PC-3 (cell line): ENCODE data around the gene TRUB1. TPM values are rescaled to one million over a fixed set of nuclear protein-coding genes. Genes with fewer than 3 reads are reported as not detected.

ENCODE experiments used
- ATAC-seq: fragments of 200-7000 bp; cut with Tn5 transposase; 2 replicates; pipeline ENCODE4 v1.9.1; 2020; ENCODE audit warnings: mild to moderate bottlenecking, moderate library complexity
- BruUV-seq: library from RNA; stranded (reverse); fragments of 400-500 nt; replicated peaks from 2 replicates; lab custom pipeline; 2021; lab: Mats Ljungman, UMichigan
- CTCF ChIA-PET: fragments of 300-600 bp; sonication (Branson Sonifier 250); formaldehyde crosslinking; loops from one replicate; lab custom pipeline; 2022; ENCODE audit warnings: antibody characterized with exemption; lab: Charles Lee
- POLR2A ChIA-PET: fragments of 300-600 bp; sonication (Branson Sonifier 250); formaldehyde crosslinking; loops from one replicate; lab custom pipeline; 2022; ENCODE audit warnings: antibody characterized with exemption; ENCODE audit not compliant: unreplicated experiment; lab: Charles Lee
- DNase-seq: peaks from one replicate; pipeline ENCODE4 v3.0.0-alpha.2; 2015
- H2AFZ ChIP-seq: fragments of 300-600 bp; sonication (generic); 2 replicates; pipeline ENCODE4 v1.6.0; 2016; ENCODE audit warnings: antibody characterized with exemption, low read length
- H3F3A ChIP-seq: fragments of 300-600 bp; sonication (generic); one replicate; pipeline ENCODE4 v1.6.0; 2017; ENCODE audit warnings: antibody characterized with exemption, low read length, control low read depth, mild to moderate bottlenecking; ENCODE audit not compliant: unreplicated experiment
- H3K27ac ChIP-seq: fragments of 300-600 bp; sonication (generic); 2 replicates; pipeline ENCODE4 v1.5.1; 2016; ENCODE audit warnings: mild to moderate bottlenecking, low read length
- H3K27me3 ChIP-seq: fragments of 300-600 bp; sonication (generic); 2 replicates; pipeline ENCODE4 v1.6.1; 2016; ENCODE audit warnings: low read length, mixed read lengths
- H3K36me3 ChIP-seq: fragments of 300-600 bp; sonication (generic); 2 replicates; pipeline ENCODE4 v1.6.1; 2016; ENCODE audit warnings: low read depth, mixed run types, low read length, mixed read lengths
- H3K4me1 ChIP-seq: fragments of 300-600 bp; sonication (generic); 2 replicates; pipeline ENCODE4 v1.5.1; 2016; ENCODE audit warnings: low read length; ENCODE audit not compliant: insufficient read depth
- H3K4me2 ChIP-seq: fragments of 300-600 bp; sonication (generic); 2 replicates; pipeline ENCODE4 v1.6.0; 2016; ENCODE audit warnings: low read length
- H3K4me3 ChIP-seq: fragments of 300-600 bp; sonication (generic); 2 replicates; pipeline ENCODE4 v1.5.1; 2016; ENCODE audit warnings: mild to moderate bottlenecking, low read length, mixed read lengths
- H3K79me2 ChIP-seq: fragments of 300-600 bp; sonication (generic); 2 replicates; pipeline ENCODE4 v1.6.1; 2017; ENCODE audit warnings: low read length, mixed read lengths
- H3K9ac ChIP-seq: fragments of 300-600 bp; sonication (generic); 2 replicates; pipeline ENCODE4 v1.6.0; 2016; ENCODE audit warnings: mild to moderate bottlenecking, low read length
- H3K9me2 ChIP-seq: fragments of 300-600 bp; sonication (generic); replicated peaks from 2 replicates; pipeline ENCODE4 v1.6.1; 2016; ENCODE audit warnings: mixed run types, low read length, mixed read lengths
- H3K9me3 ChIP-seq: fragments of 300-600 bp; sonication (generic); 2 replicates; pipeline ENCODE4 v1.6.1; 2016; ENCODE audit warnings: low read length, mixed read lengths
- H4K20me1 ChIP-seq: fragments of 300-600 bp; sonication (generic); 2 replicates; pipeline ENCODE4 v1.6.1; 2016; ENCODE audit warnings: low read length, mixed read lengths
- CTCF ChIP-seq: fragments of 300-600 bp; sonication (generic); conservative IDR thresholded peaks from 2 replicates; pipeline ENCODE4 v1.5.1; 2017; ENCODE audit warnings: antibody characterized with exemption, low read depth, mild to moderate bottlenecking, low read length
- EZH2 ChIP-seq: fragments of 300-600 bp; sonication (generic); IDR thresholded peaks from one replicate; pipeline ENCODE4 v1.6.1; 2017; ENCODE audit warnings: antibody characterized with exemption, mild to moderate bottlenecking, low read length; ENCODE audit not compliant: unreplicated experiment
- EZH2phosphoT487 ChIP-seq: fragments of 300-600 bp; sonication (generic); IDR thresholded peaks from 2 replicates; pipeline ENCODE4 v1.6.1; 2018; ENCODE audit warnings: mild to moderate bottlenecking, antibody characterized with exemption, low read length, borderline replicate concordance
- intact Hi-C: fragments of 100-400 bp; cut with micrococcal nuclease; formaldehyde crosslinking; loops from 2 replicates; pipeline ENCODE4 v1.9.0; 2023
- total RNA-seq: library from RNA; depleted of rRNA; stranded (reverse); fragments of >200 nt; gene quantifications from 2 replicates; pipeline ENCODE4 v1.2.3, GENCODE V29; 2014

The TRUB1 gene
- total RNA-seq, 1 experiment from 2014 or later: 28.0 TPM

- H3K4me1 ChIP-seq: no peaks in the 10 kb centered on the region
- ATAC-seq (no peak), DNase-seq (no peak)
- TF ChIP-seq CTCF (no peak), EZH2phosphoT487 (no peak), EZH2 (no peak)
- H3F3A ChIP-seq: no peaks in the 10 kb centered on the region
- intact Hi-C loops: no loop called here
- H2AFZ ChIP-seq: no peak overlapping the region
- no peak overlapping the region for H3K27ac ChIP-seq
- H3K9me2 ChIP-seq: no peaks in the 10 kb centered on the region
- H3K9me3 ChIP-seq: no peaks in the 10 kb centered on the region
- no peak overlapping the region for H3K4me3 ChIP-seq
- H3K79me2 ChIP-seq: no peaks in the 10 kb centered on the region
- no peaks in the 10 kb centered on the region for H4K20me1 ChIP-seq
- H3K27me3 ChIP-seq: no peaks in the 10 kb centered on the region
- no peak overlapping the region for H3K9ac ChIP-seq
- ChIA-PET POLR2A (no interaction called here), CTCF (no interaction called here)
- no peaks in the 10 kb centered on the region for H3K36me3 ChIP-seq
- no TSS peak for BruUV-seq
- no peak overlapping the region for H3K4me2 ChIP-seq
Observed at GRCh38 chr10:114911052-114911711, 26.8 kb upstream of the TRUB1 start.

GRCh38 chr10:114911801-114912469 is 26.1 kb upstream of the TRUB1 start:
- no peaks in the 10 kb centered on the region for H3K4me1 ChIP-seq
- no peaks in the 10 kb centered on the region for H3K36me3 ChIP-seq
- no peak for TF ChIP-seq EZH2
- TF ChIP-seq EZH2phosphoT487: no peak
- no peak for TF ChIP-seq CTCF
- no peaks in the 10 kb centered on the region for H3K27me3 ChIP-seq
- DNase-seq (no peak), ATAC-seq (no peak)
- H3K27ac ChIP-seq: no peak overlapping the region
- no peak overlapping the region for H3K4me2 ChIP-seq
- intact Hi-C loops: no loop called here
- no TSS peak for BruUV-seq
- no peak overlapping the region for H2AFZ ChIP-seq
- H3K9me3 ChIP-seq: no peaks in the 10 kb centered on the region
- POLR2A ChIA-PET: no interaction called here
- no peaks in the 10 kb centered on the region for H4K20me1 ChIP-seq
- H3K9me2 ChIP-seq: no peaks in the 10 kb centered on the region
- no peak overlapping the region for H3K4me3 ChIP-seq
- CTCF ChIA-PET: no interaction called here
- H3F3A ChIP-seq: no peaks in the 10 kb centered on the region
- no peak overlapping the region for H3K9ac ChIP-seq
- no peaks in the 10 kb centered on the region for H3K79me2 ChIP-seq

GRCh38 chr10:114912470-114912859 is 25.5 kb upstream of the TRUB1 start:
- Histone ChIP-seq H3K4me2 (no peak overlapping the region), H3K9me3 (no peaks in the 10 kb centered on the region)
- no TSS peak for BruUV-seq

More at GRCh38 chr10:114912470-114912859, 25.5 kb upstream of the TRUB1 start:
- intact Hi-C loops: no loop called here
- no peaks in the 10 kb centered on the region for H4K20me1 ChIP-seq
- POLR2A ChIA-PET: no interaction called here
- no peaks in the 10 kb centered on the region for H3K4me1 ChIP-seq
- no peaks in the 10 kb centered on the region for H3K27me3 ChIP-seq
- no peaks in the 10 kb centered on the region for H3K9me2 ChIP-seq
- ATAC-seq (no peak), DNase-seq (no peak)
- no peak overlapping the region for H3K9ac ChIP-seq
- CTCF ChIA-PET: no interaction called here
- H3K79me2 ChIP-seq: no peaks in the 10 kb centered on the region
- no peak overlapping the region for H2AFZ ChIP-seq
- H3F3A ChIP-seq: no peaks in the 10 kb centered on the region
- H3K36me3 ChIP-seq: no peaks in the 10 kb centered on the region
- TF ChIP-seq EZH2 (no peak), CTCF (no peak), EZH2phosphoT487 (no peak)
- H3K27ac ChIP-seq: no peak overlapping the region
- H3K4me3 ChIP-seq: no peak overlapping the region
